Stimulated activated CD4-positive, alpha-beta T cell treated with anti-CD3 and anti-CD28 coated beads, Interleukin-1b, Interleukin-23, amount 100 ng/mL, for 1 hour (primary cell): ENCODE results near the gene RCAN3.

Experiments
- DNase-seq, 2 donors: peaks; one replicate each; pipeline ENCODE4 v3.0.0-alpha.2; 2020; ENCODE audit warnings: low read depth in 2 of 2

Gene RCAN3

GRCh38 chr1:24551290-24551959 lies 48.8 kb downstream of the RCAN3 start:
- no peak for DNase-seq

DNA sequence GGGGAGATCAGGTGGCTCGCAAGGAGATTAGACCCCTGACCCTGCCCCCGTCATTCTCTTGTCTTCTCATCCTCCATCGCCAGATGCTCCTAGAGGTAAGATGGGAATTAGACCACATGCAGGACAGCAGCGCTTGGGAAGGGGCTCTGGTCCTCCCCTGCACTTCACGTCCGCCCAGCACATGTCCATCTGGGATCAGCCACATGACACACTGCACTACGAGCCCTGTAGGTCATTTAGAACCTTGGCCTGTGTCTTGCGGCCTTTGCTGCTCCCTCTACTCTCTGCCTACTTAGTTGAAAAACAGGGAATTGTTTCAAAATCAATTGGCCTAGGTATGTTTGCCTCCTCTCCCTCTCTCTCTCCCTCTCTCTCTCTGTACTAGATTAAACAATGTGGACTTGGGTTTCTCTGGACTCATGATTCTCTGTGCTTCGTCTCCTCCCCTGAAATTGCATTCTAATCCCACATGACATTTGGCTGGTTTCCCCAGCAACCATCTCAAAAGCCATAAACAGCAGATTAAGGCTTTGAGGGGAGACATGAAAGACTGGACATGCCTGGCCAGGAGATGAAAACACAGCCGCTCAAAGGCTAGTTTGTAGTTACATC lies 49.4 kb downstream of the RCAN3 start:
- no peak for DNase-seq

- DNase-seq, result no peak
Observed at GRCh38 chr1:24553931-24554330, 51.3 kb downstream of the RCAN3 start.

- DNase-seq, result no peak
Observed at GRCh38 chr1:24554714-24555113, 52.1 kb downstream of the RCAN3 start.

- peak; percentile 12 to 30 for DNase-seq
Observed at GRCh38 chr1:24555591-24556413, 53.2 kb downstream of the RCAN3 start, which contains the start of gene NCMAP. NCMAP (plus strand) TSS chr1:24556087; CDS start chr1:24595431, 39,344 bp downstream.

DNA sequence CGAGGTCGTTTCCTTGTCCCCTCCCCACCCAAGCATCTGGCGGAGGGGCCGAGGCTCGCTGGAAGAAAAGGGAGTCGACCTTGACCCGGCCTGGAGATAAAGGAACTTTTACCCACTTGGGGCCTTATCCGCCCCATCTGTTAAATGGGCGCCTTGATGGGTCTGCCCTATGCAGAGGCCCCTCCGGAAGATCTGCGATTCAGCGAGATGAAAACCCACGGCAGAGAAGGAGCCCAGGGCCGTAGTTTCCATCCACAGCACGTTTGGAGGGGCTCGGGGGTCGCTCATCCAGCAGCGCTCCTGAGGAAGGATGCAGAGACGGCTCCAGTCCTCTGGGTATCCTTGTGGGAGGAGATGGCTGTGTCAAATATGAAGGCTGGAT lies 53.8 kb downstream of the RCAN3 start:
- DNase-seq, result no peak

DNA sequence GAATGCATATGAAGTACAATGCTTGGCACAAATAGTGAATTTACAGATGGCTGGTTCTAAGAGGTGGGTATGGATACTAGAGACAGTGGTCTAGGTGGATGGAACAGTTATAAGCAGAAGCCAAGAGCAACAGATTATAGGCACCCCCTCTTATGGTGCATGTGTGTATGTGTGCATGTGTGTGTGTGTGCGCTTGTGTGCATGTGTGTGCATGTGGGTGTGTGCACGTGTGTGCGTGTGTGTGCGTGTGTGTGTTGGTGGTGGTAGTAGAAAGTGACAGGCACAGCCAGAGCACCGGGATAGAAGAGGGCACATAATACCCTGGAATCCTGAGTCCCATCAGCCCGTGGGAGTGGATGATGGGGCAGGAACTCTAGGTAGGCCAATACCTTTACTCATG lies 54.6 kb downstream of the RCAN3 start:
- DNase-seq, result no peak

GRCh38 chr1:24557711-24558131 lies 55.1 kb downstream of the RCAN3 start:
- no peak for DNase-seq

GRCh38 chr1:24558455-24558854 lies 55.8 kb downstream of the RCAN3 start:
- DNase-seq, result no peak

GRCh38 chr1:24558902-24559791 lies 56.5 kb downstream of the RCAN3 start:
- DNase-seq, result no peak

DNA sequence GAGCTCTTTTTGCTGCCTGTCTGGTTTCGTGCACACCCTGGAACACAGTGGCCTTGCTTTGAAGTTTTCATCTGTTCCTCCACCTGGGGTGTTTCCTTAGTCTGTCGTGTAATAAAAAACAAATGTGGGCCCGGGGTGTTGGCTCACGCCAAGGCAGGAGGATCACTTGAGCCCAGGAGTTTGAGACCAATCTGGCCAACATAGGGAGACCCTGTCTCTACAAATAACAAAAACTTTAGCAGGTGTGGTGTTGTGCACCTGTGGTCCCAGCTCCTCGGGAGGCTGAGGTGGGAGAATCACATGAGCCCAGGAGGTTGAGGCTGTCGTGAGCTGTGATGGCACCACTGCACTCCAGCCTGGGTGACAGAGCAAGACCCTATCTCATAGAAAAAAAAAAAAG lies 57.7 kb downstream of the RCAN3 start:
- no peak for DNase-seq

DNA sequence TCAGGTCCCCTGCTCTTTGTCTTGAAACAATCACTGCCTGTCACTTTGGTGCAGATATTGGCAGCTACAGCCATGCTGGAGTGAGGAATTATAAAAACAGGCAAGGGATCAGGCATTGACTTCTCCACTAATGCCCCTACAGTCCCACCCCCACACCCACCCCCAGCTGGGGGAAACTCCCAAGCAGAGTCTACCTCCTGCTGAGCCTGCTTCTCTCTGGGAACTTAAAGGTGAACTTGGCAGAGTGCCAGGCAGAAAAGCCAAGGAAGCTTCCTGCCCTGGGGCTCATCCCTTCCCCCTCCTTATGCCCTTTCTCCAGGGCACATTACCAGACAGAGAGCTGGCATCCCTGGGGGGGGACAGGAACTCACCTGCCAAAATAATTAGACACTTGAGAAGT lies 60.0 kb downstream of the RCAN3 start:
- no peak for DNase-seq

GRCh38 chr1:24564695-24565094 lies 62.1 kb downstream of the RCAN3 start:
- DNase-seq, result no peak

DNA sequence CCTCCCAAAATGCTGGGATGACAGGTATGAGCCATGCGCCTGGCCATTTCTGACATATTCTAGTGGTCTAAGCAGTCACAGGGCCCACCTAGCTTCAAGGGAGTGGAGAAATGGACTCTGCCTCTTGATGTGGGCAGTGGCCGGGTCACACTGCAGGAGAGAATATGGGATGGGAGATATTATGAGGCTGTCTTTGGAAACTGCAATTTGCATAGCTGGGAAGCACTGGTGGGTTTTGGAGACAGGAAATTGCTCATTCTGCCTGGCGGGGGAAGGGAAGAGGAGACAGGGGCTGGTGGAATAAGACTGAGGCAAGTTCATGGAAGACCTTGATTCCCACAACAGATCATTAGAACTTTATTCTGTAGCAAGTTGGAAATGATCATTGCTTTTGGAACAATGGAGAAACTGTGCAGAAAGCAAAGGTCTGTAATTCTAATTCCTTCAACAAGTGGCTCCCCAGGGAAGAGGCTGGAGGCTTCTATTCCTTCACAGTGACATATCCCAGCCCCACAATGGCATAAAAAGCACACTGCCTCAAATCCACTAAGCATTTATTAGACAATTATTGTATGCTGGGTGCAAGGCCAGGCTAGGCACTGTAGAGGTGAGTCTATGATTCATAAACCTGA lies 63.7 kb downstream of the RCAN3 start:
- no peak for DNase-seq

DNA sequence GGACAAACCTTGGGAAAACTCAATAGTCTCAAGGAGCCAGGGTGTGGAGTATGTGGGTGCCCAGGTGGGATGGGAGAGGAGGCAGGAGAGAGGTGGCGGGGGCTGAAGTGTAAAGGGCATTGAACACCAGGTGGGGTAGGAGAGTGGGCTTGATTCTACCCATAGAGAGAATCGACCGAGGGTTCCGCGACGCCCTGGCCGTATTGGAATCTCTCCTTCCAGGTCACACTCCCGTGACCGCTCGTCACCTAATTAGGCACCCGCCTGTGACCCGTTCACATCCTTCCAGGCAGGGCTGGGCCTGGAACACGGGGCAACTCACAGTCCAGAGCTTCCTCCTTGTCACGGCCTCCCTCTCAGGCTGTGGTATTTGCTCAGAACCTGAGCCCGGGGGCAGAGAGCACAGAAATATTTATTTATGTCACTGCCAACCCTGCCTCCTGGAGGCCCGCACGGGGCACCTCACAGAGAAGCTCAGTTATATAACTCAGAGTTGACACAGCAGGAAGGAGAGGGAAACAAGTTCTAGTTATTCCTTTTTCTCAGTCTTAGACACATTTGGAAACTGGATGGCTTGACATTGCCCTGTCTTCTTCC lies 65.3 kb downstream of the RCAN3 start:
- DNase-seq, result no peak

DNA sequence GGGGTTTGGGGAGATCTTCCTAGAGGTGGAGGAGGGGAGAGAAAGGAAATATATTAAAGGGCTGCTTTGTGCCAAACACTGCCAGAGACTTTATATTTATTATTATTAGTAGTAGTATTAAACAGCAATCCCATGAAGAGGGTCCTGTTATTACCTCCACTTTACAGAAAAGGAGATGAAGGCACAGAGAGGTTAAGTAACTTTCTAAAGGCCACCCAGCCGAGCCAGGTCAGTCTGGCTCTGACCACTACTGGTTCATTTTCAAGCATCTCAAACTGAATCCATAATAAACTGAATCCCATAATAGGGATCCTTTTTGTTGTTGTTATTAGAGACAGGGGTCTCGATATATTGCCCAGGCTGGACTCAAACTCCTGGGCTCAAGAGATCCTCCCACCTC lies 65.8 kb downstream of the RCAN3 start:
- DNase-seq, result no peak

DNA sequence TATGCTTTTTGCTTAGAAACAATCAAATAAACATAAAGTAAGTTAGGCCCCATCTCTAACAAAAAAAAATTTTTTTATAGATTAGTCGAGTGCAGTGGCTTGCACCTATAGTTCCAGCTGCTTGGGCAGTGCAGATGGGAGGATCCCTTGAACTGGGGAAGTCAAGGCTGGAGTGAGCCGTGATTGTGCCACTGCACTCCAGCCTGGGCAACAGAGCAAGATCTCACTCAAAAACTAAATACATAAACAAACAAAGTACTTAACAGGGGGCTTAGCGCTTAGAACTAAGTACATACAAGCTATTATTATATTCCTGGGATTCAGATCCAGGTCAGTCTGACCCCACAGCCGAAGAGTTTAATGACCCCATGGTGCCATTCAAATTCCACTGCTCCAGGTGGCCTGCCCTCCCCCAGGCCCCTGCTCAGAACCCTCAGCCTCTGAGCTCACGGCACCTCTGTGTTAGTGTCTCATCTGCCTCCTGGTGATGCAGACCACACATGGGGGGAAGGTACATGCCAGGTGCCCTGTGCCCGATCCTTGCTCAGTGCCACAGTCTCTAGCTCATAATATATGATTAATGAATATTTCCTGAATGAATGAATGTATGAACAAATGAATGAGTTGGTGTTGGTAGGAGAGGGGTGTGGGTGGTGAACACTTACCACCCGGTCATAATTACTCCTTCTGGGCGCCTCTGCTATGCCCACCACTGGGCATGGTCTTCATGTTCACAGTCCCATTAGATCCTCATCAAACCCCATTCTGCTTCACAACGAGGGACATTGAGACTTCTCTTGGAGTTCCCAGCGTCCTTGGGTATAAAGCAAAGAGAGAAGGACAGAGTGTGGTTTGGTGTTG lies 67.9 kb downstream of the RCAN3 start:
- DNase-seq, result no peak

- DNase-seq, result no peak
Observed at GRCh38 chr1:24572301-24572700, 69.7 kb downstream of the RCAN3 start.

GRCh38 chr1:24575905-24576587 lies 73.4 kb downstream of the RCAN3 start:
- DNase-seq, result no peak
